ENCODE data around the gene DLL1.

The DLL1 gene

DNA sequence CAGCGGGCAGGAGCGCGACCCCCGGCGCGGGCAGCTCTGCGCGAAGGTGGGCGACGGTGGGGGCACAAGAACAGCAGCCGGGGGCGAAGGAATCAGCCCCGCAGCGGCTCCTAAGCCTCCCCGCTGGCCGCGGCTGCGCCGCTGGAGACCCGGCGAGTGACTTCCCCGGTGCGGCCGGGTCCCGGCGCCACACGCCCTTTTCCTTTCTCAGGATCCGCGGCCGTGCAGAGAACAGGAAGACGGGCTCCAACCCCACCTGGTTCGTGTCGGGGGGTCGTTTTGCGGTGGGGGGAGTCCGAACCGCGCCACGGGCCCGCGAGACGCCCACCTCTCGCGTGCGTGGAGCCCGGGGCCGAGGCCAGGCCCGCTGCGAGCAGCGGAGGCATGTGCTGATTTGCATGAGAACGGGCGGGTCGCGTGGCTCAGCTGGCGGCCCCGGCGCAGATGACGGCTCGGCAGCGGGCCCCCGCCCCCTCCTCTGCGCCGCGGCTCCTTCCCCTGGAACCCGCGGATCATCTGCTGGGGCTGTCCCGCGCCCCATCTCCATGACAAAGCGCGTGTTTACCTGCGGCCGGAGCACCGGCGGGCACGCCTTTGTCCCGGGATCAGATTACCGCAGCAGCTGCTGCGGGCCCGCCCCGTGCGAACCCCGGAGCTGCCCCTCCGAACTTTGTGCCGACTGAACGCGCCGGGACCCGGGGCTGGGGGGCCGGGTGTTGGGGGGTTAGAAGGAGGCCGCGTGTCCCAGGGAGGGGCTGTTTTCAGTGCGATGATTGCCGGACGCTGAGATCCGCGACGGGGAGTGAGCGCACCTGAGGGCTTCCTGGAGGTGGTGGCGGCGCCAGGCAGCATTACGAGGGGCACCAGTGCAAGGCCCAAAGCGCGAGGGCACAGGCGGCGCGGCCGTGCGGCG, 4.9 kb upstream of the DLL1 start:
- TF ChIP-seq, protein P1, sequence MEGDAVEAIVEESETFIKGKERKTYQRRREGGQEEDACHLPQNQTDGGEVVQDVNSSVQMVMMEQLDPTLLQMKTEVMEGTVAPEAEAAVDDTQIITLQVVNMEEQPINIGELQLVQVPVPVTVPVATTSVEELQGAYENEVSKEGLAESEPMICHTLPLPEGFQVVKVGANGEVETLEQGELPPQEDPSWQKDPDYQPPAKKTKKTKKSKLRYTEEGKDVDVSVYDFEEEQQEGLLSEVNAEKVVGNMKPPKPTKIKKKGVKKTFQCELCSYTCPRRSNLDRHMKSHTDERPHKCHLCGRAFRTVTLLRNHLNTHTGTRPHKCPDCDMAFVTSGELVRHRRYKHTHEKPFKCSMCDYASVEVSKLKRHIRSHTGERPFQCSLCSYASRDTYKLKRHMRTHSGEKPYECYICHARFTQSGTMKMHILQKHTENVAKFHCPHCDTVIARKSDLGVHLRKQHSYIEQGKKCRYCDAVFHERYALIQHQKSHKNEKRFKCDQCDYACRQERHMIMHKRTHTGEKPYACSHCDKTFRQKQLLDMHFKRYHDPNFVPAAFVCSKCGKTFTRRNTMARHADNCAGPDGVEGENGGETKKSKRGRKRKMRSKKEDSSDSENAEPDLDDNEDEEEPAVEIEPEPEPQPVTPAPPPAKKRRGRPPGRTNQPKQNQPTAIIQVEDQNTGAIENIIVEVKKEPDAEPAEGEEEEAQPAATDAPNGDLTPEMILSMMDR (conservative IDR thresholded peaks at IDR 0.05; ENCODE audit: low read depth, low read length): no peak
- peak overlapping the region; percentile 19 for H3K4me3 ChIP-seq (ENCODE audit: low read length)
- no peak for DNase-seq (ENCODE audit: low read depth)

DNA sequence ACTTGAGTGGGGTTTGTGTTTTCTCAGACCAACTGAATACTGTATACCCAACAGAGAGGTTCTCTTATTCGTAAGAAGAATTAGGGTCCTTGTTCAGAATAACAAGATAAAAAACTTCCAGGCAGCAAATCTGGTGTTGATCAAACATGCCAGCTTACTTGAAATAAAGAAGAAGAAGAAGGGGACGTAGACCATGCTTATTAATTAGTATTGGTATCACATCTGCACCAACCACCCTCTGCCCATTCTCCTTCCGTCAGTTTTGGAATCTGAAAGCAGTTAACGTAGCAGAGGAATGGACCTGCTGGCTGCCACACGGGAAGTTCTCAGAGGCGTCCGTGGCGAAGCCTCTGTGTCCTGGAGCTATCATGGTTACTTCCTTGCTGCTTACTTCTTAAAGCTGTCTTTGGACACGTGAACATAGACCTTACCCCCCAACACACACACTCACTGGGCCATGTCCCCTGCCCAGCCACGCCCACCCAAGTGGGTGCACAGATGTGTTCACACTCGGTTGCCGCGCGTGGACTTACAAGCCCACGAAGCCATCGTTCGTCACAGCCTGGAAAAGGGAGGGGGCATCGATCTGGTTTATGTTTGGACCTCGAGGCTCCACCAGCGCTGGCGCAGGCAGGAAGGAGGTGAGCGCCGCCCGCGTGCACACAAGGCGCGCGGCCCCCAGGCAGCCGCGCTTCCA, 4.1 kb upstream of the DLL1 start:
- TF ChIP-seq, protein P1 (conservative IDR thresholded peaks at IDR 0.05; ENCODE audit: low read depth, low read length): no peak
- DNase-seq (ENCODE audit: low read depth): no peak
- no peak overlapping the region for H3K4me3 ChIP-seq (ENCODE audit: low read length)

DNA sequence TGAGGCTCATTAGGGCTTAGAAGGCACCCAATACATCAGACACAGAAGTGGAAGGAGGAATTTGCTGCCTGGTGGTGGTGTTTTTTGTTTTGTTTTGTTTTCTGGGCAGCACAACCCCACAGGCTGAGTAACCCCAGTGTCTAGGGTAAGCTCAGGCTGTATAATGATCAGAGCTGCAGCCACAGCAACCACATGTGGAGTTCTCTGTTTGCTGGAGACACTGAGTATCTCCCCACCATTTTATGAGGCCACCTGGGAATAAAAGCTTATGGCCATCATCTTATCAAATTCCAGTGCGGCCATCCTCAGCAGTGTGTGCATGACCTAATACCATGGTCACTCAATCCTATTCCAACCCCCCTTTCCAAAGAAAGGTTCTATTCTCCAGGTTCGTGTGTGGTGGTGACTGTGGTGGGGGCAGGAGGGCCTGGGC, 3.4 kb upstream of the DLL1 start:
- DNase-seq (ENCODE audit: low read depth): no peak
- TF ChIP-seq, protein P1 (conservative IDR thresholded peaks at IDR 0.05; ENCODE audit: low read depth, low read length): no peak
- no peak overlapping the region for H3K4me3 ChIP-seq (ENCODE audit: low read length)

DNA sequence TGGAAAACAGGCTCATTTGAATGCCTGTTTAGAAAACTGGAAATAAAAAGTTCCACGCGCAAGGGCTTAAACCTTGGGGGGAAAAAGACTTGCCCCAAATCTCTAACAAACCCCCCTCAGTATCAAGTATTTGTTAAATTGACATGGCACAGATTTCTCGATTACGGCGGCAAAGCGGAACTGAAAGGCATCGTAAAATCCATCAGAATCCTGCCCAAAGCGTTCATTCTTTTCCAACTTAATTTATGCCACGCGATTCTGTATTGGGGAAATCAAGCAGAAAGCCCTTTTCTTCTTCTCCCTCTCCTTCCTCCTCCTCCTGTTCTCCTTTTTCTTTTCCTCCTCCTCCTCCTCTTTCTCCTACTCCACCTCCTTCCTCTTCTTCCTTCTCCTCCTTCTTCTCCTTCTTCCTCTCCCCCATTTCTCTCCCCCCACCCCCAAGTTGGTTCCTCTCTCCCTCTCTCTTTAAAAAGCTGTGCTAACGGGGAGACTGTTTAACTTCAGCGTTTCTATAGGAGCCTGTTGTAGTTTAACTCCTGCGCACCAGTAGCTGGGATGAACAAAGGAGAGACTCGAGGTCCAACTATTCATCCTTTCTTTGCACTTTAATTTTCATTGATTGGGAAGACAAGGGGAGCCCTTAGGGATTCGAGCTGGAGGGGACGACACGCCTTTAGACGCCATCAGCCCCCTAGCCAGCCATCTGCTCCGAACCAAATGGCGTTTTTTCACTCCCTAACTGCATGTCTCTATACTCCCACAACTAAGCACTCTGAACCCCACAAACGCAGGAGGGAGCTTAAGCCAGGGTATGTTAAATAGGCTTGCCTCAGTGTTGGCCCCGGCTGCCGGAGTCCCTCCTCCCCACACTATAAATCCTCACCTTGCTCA, 2.7 kb upstream of the DLL1 start:
- no peak overlapping the region for H3K4me3 ChIP-seq (ENCODE audit: low read length)
- TF ChIP-seq, protein P1 (conservative IDR thresholded peaks at IDR 0.05; ENCODE audit: low read depth, low read length): no peak
- DNase-seq (ENCODE audit: low read depth): no peak

DNA sequence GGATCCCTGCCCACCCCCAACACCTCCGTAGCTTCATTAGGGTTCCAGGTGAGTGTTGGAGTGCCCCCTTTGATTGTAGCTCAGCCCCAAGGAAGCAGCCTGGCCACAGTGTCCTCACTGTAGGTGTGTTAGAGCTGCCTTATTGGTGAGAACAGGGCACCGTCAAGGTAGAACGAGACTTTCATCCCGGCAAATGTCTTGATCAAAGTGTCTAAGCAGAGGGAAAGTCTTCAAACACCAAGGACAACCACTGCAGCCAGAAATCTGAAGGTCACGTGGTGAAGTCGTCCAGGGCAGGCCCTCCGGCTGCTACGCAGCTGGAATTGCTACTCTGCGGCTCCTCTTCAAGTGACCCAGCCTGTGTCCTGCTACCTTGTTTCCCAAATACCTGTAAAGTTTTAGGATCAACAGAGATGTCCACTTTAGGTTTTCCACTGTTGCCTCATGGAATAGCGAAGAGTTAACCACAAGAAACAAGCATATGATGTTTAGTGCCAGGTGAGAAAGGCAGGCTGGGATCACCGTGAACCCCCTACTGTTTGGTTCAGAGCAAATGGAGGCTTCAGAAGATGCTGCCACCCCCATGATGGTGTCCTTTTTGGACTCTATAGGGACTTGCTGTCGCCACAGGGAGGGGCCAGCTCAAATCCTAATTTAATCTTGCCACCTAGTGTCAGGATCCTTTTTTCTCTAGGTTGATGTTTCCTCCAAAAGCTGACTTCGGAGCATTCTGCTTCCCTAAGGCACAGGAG, 1.7 kb upstream of the DLL1 start:
- no peak overlapping the region for H3K4me3 ChIP-seq (ENCODE audit: low read length)
- no peak for DNase-seq (ENCODE audit: low read depth)
- TF ChIP-seq, protein P1 (conservative IDR thresholded peaks at IDR 0.05; ENCODE audit: low read depth, low read length): no peak

DNA sequence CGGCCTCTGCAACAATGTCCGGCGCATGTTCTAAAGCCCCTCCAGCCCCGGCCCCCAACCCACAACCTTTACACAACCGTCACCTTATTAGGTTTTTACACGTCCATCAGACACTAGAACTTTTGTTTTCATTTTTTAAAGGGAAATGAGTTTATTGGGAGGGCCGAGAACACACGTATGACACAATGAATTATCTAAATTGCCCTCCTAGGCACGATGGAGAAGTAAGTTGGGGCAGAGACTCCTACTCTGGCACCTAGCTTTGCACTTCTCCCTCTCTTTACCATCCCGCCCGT, 1.2 kb upstream of the DLL1 start:
- no peak overlapping the region for H3K4me3 ChIP-seq (ENCODE audit: low read length)
- TF ChIP-seq, protein P1 (conservative IDR thresholded peaks at IDR 0.05; ENCODE audit: low read depth, low read length): no peak
- no peak for DNase-seq (ENCODE audit: low read depth)
